Measurements from ENCODE around the gene CCL3.

The CCL3 gene

GRCh38 chr17:36055921-36056520 is 33.9 kb downstream of the CCL3 start:
- Histone ChIP-seq H3K27ac (no peak overlapping the region), H3K27me3 (replicated peaks) (no peaks in the 10 kb centered on the region), H3K36me3 (replicated peaks) (no peaks in the 10 kb centered on the region), H3K4me3 (ENCODE audit: low read depth, low read length) (no peak overlapping the region)
- no peak for TF ChIP-seq CTCF (IDR thresholded peaks at IDR 0.05; ENCODE audit: low read depth, low read length, missing control alignments)
- DNase-seq, result no peak
- in situ Hi-C loops (cut with HindIII; ENCODE audit: low pct_ligation_motif_present, low sequenced_read_pairs), result no loop called here

GRCh38 chr17:36055171-36055570 is 34.8 kb downstream of the CCL3 start:
- in situ Hi-C loops (cut with HindIII; ENCODE audit: low pct_ligation_motif_present, low sequenced_read_pairs), result no loop called here
- no peak for DNase-seq
- Histone ChIP-seq H3K27me3 (replicated peaks) (no peaks in the 10 kb centered on the region), H3K27ac (no peak overlapping the region), H3K36me3 (replicated peaks) (no peaks in the 10 kb centered on the region), H3K4me3 (ENCODE audit: low read depth, low read length) (no peak overlapping the region)
- no peak for TF ChIP-seq CTCF (IDR thresholded peaks at IDR 0.05; ENCODE audit: low read depth, low read length, missing control alignments)

GRCh38 chr17:36049643-36050042 is 40.3 kb downstream of the CCL3 start:
- no peak for TF ChIP-seq CTCF (IDR thresholded peaks at IDR 0.05; ENCODE audit: low read depth, low read length, missing control alignments)
- Histone ChIP-seq H3K4me3 (ENCODE audit: low read depth, low read length) (no peak overlapping the region), H3K36me3 (replicated peaks) (no peaks in the 10 kb centered on the region), H3K27ac (no peak overlapping the region), H3K27me3 (replicated peaks) (no peaks in the 10 kb centered on the region)
- in situ Hi-C loops (cut with HindIII; ENCODE audit: low pct_ligation_motif_present, low sequenced_read_pairs), result no loop called here
- DNase-seq, result no peak

GRCh38 chr17:36048066-36048465 is 41.9 kb downstream of the CCL3 start:
- no peak overlapping the region for H3K4me3 ChIP-seq (ENCODE audit: low read depth, low read length)
- in situ Hi-C loops (cut with HindIII; ENCODE audit: low pct_ligation_motif_present, low sequenced_read_pairs), result no loop called here
- TF ChIP-seq CTCF (IDR thresholded peaks at IDR 0.05; ENCODE audit: low read depth, low read length, missing control alignments), result no peak
- H3K36me3 ChIP-seq (replicated peaks), result no peaks in the 10 kb centered on the region
- H3K27me3 ChIP-seq (replicated peaks), result no peaks in the 10 kb centered on the region
- no peak for DNase-seq
- H3K27ac ChIP-seq, result no peak overlapping the region
